Activated CD4-positive, alpha-beta T cell treated with anti-CD3 and anti-CD28 coated beads for 36 hours (primary cell): Measurements from ENCODE around the gene PRKN. TPM values are rescaled to one million over a fixed set of nuclear protein-coding genes. Genes with fewer than 3 reads are reported as not detected.

Source experiments
- ATAC-seq: fragments of 200-7000 bp; cut with Tn5 transposase; one replicate; pipeline ENCODE4 v1.10.0; 2021; ENCODE audit warnings: mild to moderate bottlenecking, moderate library complexity
- CTCF ChIA-PET: fragments of 350-600 bp; sonication (Branson Sonifier 250); formaldehyde crosslinking; loops from one replicate; lab custom pipeline; 2021; ENCODE audit warnings: antibody characterized with exemption; lab: Charles Lee
- POLR2A ChIA-PET: fragments of 350-600 bp; sonication (Branson Sonifier 250); formaldehyde crosslinking; loops from one replicate; lab custom pipeline; 2021; ENCODE audit warnings: antibody characterized with exemption, inconsistent platforms; lab: Charles Lee
- DNase-seq: peaks from one replicate; pipeline ENCODE4 v3.0.0-alpha.2; 2020
- H3K27ac Mint-ChIP-seq: one replicate; pipeline ENCODE4 v1.8.0; 2021; ENCODE audit warnings: mixed read lengths
- H3K27me3 Mint-ChIP-seq: one replicate; pipeline ENCODE4 v1.8.0; 2021; ENCODE audit warnings: mixed read lengths
- H3K36me3 Mint-ChIP-seq: one replicate; pipeline ENCODE4 v1.8.0; 2021; ENCODE audit warnings: low read depth, mixed read lengths
- H3K4me1 Mint-ChIP-seq: one replicate; pipeline ENCODE4 v1.8.0; 2021; ENCODE audit warnings: mixed read lengths
- H3K4me3 Mint-ChIP-seq: one replicate; pipeline ENCODE4 v1.8.0; 2021; ENCODE audit warnings: mild to moderate bottlenecking, moderate library complexity, mixed read lengths
- H3K9me3 Mint-ChIP-seq: one replicate; pipeline ENCODE4 v1.8.0; 2021; ENCODE audit warnings: low read depth, mixed read lengths
- intact Hi-C, 2 experiments: fragments of 100-400 bp; cut with DNase I in 1 of 2; cut with micrococcal nuclease in 1 of 2; formaldehyde crosslinking; loops; one replicate each; pipeline versions ENCODE4 v1.14.2 to v1.15.1; 2022 to 2024; cut with DNase I, micrococcal nuclease
- total RNA-seq, 2 experiments: library from RNA; stranded (reverse); gene quantifications; one replicate each; pipeline ENCODE4 v1.2.3, GENCODE V29; 2021

PRKN gene
- total RNA-seq, 2 experiments from 2014 or later, result 0.56 to 0.87 TPM

- DNase-seq (no peak), ATAC-seq (no peak)
- Mint-ChIP-seq H3K4me1 (peaks cover 17% of the 10 kb centered on the region), H3K27me3 (no peaks in the 10 kb centered on the region), H3K27ac (no peak overlapping the region), H3K36me3 (peaks cover 1% of the 10 kb centered on the region), H3K4me3 (no peak overlapping the region), H3K9me3 (peaks cover 4% of the 10 kb centered on the region)
- intact Hi-C loops, result no loop called here
- CTCF ChIA-PET, result no interaction called here
- POLR2A ChIA-PET, result no interaction called here
These were observed 2.9 kb upstream of the PRKN start for GRCh38 chr6:162730502-162730901.

DNA sequence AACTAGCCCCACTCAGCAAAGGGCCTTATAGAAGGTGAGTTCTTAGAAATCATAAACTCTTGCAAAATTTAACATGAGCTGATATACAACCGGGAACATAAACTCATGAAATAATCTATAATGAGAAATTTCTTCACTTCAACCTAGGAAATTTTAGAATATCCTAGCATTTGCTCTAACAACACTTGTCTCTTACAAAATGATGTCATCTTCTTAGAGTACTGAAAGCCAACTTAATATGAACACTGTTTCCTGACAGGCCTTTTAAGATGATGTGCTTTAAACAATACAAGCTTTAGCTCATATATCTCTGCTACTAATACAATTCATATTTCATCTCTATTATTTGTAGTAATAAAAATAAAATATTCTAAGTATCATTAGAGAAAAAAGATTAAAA is 1.1 kb upstream of the PRKN start:
- CTCF ChIA-PET, result no interaction called here

DNA sequence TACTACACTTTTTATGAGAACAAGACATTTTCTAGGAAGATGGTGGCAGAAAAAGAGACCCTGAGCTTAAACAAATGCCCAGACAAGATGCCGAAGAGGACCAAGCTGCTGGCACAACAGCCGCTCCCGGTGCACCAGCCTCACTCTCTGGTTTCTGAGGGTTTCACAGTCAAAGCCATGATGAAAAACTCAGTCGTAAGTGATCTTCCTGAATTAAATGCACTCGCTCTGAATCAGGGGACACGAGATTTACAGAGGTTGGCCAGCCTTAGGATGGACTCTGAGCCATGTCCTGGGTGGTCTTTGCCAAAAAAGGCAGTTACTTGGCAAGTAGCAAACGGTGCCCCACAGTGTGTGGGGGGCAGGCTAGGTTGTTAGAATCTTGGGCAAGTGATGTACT is 631 bp upstream of the PRKN start:
- Mint-ChIP-seq H3K9me3 (no peaks in the 10 kb centered on the region), H3K27ac (peak overlapping the region; percentile 55), H3K27me3 (no peaks in the 10 kb centered on the region), H3K4me1 (peaks cover 11% of the 10 kb centered on the region), H3K4me3 (peak overlapping the region; percentile 77), H3K36me3 (peaks cover 1% of the 10 kb centered on the region)
- intact Hi-C loops, result loop anchor here (5.0 kb wide), 2 partner anchors 684 to 734 kb away; partner anchors contain the start of gene QKI (in 1 of the 2)
- CTCF ChIA-PET, result no interaction called here
- DNase-seq (peak; percentile 6), ATAC-seq (no peak)
- POLR2A ChIA-PET, result no interaction called here

More for the DNA sequence above, 1.1 kb upstream of the PRKN start:
- Mint-ChIP-seq H3K27me3 (no peaks in the 10 kb centered on the region), H3K27ac (peak overlapping the region; percentile 25), H3K36me3 (peaks cover 1% of the 10 kb centered on the region), H3K4me1 (peaks cover 15% of the 10 kb centered on the region), H3K4me3 (no peak overlapping the region), H3K9me3 (peaks cover 2% of the 10 kb centered on the region)
- no peak for DNase-seq
- no peak for ATAC-seq
- intact Hi-C loops, result loop anchor here (5.0 kb wide), 2 partner anchors 684 to 734 kb away; partner anchors contain the start of gene QKI (in 1 of the 2)
- POLR2A ChIA-PET, result no interaction called here

DNA sequence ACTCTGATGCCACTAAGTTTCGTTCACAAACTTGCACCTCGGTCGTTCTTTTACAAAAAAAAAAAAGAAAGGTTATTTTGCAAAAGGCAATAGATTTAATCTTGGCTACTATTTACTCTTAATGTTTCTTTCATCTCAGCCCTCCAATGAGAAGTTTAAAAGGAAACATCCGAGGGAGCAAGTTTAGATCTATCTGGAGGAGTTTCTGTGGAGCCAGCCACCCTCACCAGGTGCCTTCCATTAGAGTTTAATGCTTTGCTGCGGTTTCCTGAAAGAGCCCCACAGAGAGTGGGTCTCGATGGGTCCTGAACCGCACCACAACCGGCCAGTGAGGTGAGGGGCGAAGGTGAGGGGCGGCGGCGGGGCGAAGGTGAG is 632 bp downstream of the PRKN start:
- ChIA-PET CTCF (interaction anchor here (0.7 to 1.2 kb wide), 2 partner anchors 9 to 812 kb away, joined by 4 to 5 read pairs; no protein-coding TSS in a partner anchor), POLR2A (no interaction called here)
- Mint-ChIP-seq H3K36me3 (peaks cover 1% of the 10 kb centered on the region), H3K27me3 (no peaks in the 10 kb centered on the region), H3K4me1 (peaks cover 11% of the 10 kb centered on the region), H3K27ac (peak overlapping the region; percentile 84), H3K4me3 (peak overlapping the region; percentile 77), H3K9me3 (no peaks in the 10 kb centered on the region)
- no peak for DNase-seq
- peak; percentile 4 for ATAC-seq
- intact Hi-C loops, result loop anchor here (1.0 to 5.0 kb wide), 4 partner anchors 685 to 1736 kb away; partner anchors contain the start of genes AGPAT4 (in 1 of the 2), MAP3K4 (in 1 of the 2) and QKI (in 1 of the 2)

DNA sequence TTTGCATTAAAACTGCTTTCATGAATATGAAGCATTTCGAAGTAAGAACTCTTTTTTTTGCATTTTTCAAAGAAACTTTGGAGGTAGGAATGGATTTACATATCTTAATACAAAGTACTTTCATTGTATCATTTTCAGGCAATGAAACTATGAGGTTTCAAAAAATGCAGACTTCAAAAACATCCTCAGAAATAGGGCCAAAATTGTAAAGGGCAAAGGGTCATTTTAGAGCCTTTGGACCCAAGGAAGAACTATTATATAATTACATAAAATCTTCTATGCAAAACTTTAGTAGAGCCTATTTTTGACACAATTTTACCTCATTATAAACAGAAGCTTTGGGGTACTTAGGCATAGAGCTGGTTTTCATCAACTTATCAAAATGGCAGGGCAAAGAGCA is 4.9 kb downstream of the PRKN start:
- no peak for DNase-seq
- ChIA-PET POLR2A (no interaction called here), CTCF (interaction anchor here (0.6 kb wide), 1 partner anchor 682 kb away, joined by 3 read pairs; no protein-coding TSS in a partner anchor)
- intact Hi-C loops, result no loop called here
- no peaks in the 10 kb centered on the region for H3K27me3 Mint-ChIP-seq
- H3K4me3 Mint-ChIP-seq, result no peak overlapping the region
- no peak overlapping the region for H3K27ac Mint-ChIP-seq
- H3K4me1 Mint-ChIP-seq, result peaks cover 8% of the 10 kb centered on the region
- no peaks in the 10 kb centered on the region for H3K36me3 Mint-ChIP-seq
- no peak for ATAC-seq
- H3K9me3 Mint-ChIP-seq, result peaks cover 1% of the 10 kb centered on the region

DNA sequence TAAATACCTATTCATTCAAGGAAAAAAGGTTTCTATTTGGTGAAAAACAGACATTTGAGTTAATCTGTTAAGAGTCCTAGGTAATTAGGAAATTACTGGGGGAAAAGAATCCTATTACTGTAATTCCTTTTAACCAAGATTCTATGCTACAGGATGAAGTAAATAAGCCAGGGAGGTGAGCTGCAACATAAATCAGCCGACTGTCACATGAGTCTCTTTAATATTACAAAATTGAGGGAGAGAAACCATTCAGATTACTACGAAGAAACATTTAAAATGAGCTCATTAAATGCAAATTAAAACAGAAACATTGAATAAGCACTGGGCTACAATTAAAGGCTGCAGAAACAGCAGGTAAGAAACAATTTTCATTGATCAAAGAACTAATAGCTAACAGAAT is 5.3 kb downstream of the PRKN start:
- Mint-ChIP-seq H3K4me1 (peaks cover 8% of the 10 kb centered on the region), H3K36me3 (no peaks in the 10 kb centered on the region), H3K27me3 (no peaks in the 10 kb centered on the region), H3K27ac (no peak overlapping the region), H3K9me3 (peaks cover 1% of the 10 kb centered on the region), H3K4me3 (no peak overlapping the region)
- intact Hi-C loops, result no loop called here
- ATAC-seq (no peak), DNase-seq (no peak)
- POLR2A ChIA-PET, result no interaction called here
- CTCF ChIA-PET, result no interaction called here

DNA sequence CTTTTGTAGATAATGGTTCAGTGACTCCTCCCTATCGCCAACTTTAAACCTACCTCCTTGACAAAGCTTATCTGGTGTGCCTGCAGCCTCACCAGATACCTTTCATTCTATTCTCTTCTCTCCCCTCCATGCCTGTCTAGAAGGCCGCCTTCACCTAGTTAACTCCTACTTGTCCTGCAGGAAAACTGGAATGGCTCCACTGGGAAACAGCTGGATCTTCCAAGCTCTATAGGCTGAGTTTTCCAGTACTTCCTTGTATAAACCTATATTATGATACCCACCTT is 6.2 kb downstream of the PRKN start:
- Mint-ChIP-seq H3K4me3 (no peak overlapping the region), H3K27ac (no peak overlapping the region), H3K9me3 (peaks cover 3% of the 10 kb centered on the region), H3K27me3 (no peaks in the 10 kb centered on the region), H3K4me1 (peaks cover 2% of the 10 kb centered on the region), H3K36me3 (no peaks in the 10 kb centered on the region)
- DNase-seq, result no peak
- POLR2A ChIA-PET, result no interaction called here
- ATAC-seq, result no peak
- CTCF ChIA-PET, result no interaction called here
- intact Hi-C loops, result no loop called here

GRCh38 chr6:162719528-162719927 is 8.0 kb downstream of the PRKN start:
- Mint-ChIP-seq H3K4me1 (no peaks in the 10 kb centered on the region), H3K9me3 (peaks cover 3% of the 10 kb centered on the region), H3K4me3 (no peak overlapping the region), H3K36me3 (no peaks in the 10 kb centered on the region), H3K27me3 (no peaks in the 10 kb centered on the region), H3K27ac (no peak overlapping the region)
- CTCF ChIA-PET, result no interaction called here
- no peak for ATAC-seq
- intact Hi-C loops, result no loop called here
- POLR2A ChIA-PET, result no interaction called here
- no peak for DNase-seq

DNA sequence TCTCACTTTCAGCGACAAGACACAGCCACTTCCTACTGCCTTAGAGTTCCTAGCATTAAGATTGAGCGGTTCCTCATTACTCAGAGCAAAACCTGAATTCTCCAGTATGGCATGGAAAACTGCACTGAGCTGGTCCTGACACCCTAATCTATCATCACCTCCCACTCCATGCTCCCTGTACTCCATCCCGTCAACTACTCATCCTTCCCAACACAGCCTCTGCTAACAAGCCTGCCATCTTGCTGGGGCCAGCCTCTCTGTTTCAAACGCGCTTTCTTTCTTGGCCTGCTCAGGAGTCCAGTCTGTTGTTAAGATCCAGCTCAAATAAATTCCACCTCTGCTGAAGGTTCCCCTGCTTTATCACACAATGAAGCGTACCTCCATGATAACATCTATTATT is 12.0 kb downstream of the PRKN start:
- Mint-ChIP-seq H3K9me3 (peaks cover 3% of the 10 kb centered on the region), H3K27me3 (no peaks in the 10 kb centered on the region), H3K36me3 (no peaks in the 10 kb centered on the region), H3K4me3 (no peak overlapping the region), H3K27ac (no peak overlapping the region), H3K4me1 (no peaks in the 10 kb centered on the region)
- ATAC-seq (no peak), DNase-seq (no peak)
- ChIA-PET CTCF (no interaction called here), POLR2A (no interaction called here)
- intact Hi-C loops, result no loop called here

DNA sequence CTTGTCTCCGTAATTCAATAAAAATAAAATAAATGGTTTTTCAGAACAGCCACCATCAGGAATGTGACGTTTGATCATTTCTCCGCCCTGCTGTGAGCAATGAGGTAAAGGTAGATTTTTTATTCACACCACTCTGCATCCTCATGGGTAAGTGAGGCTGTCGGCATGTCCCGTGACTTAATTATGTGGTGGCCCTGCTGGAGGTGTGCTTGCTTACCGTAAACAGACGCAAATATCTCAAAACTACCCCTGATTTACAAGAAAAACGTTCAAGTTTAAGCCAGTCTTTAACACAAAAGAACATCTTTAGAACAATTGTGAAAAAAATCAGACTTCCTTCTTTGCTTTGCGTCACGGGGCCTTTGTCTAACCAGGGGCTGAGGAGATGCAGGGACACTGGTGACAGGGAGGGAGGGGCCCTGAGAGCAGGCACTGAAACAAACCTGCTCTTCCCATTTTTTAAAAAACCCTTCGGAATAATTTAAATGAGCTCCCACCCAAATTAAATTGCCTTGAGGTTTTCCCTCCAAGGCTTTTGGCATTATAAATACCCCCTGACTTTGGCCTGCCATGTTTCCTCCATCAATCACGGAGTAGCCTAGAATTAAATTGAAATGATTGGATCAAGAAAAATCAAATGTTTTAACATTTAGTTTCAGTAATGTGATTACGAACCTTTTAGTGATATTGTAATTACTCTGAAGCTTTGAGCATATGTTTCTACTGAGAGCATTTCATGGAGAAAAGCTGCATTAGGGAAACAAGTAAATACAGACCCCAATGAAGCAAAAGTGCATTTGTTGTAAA is 13.4 kb downstream of the PRKN start:
- Mint-ChIP-seq H3K4me1 (no peaks in the 10 kb centered on the region), H3K27ac (no peak overlapping the region), H3K27me3 (no peaks in the 10 kb centered on the region), H3K36me3 (no peaks in the 10 kb centered on the region), H3K4me3 (no peak overlapping the region), H3K9me3 (peaks cover 3% of the 10 kb centered on the region)
- POLR2A ChIA-PET, result no interaction called here
- ATAC-seq, result no peak
- intact Hi-C loops, result no loop called here
- DNase-seq, result no peak
- CTCF ChIA-PET, result no interaction called here

DNA sequence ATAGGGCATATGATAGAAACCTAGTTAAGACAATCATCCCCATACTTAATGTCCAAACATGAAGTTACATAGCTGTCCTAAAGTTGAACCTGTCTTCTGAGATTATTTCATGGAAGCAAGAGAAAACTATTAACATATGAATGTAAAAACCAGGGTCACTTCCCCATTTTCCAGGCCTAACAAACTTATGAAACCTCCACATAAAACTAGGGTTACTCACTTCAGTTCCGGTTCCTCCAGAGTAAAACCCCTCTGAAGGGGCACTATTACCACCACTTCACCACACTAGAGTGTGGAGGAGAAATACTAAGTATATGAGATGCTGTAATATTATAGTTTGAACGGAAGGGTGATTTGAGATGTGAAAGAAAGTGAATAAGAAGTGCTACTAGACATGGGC is 14.9 kb downstream of the PRKN start:
- POLR2A ChIA-PET, result no interaction called here

GRCh38 chr6:162711376-162711775 is 16.2 kb downstream of the PRKN start:
- H3K27me3 Mint-ChIP-seq, result no peaks in the 10 kb centered on the region
- CTCF ChIA-PET, result interaction anchor here (1.2 kb wide), 1 partner anchor 10 kb away, joined by 4 read pairs; no protein-coding TSS in a partner anchor
- POLR2A ChIA-PET, result no interaction called here

More for the DNA sequence above, 14.9 kb downstream of the PRKN start:
- no peaks in the 10 kb centered on the region for H3K4me1 Mint-ChIP-seq
- H3K27ac Mint-ChIP-seq, result no peak overlapping the region
- H3K36me3 Mint-ChIP-seq, result no peaks in the 10 kb centered on the region
- DNase-seq, result no peak
- CTCF ChIA-PET, result no interaction called here
- H3K9me3 Mint-ChIP-seq, result peaks cover 2% of the 10 kb centered on the region
- intact Hi-C loops, result no loop called here
- ATAC-seq, result no peak
- no peaks in the 10 kb centered on the region for H3K27me3 Mint-ChIP-seq
- H3K4me3 Mint-ChIP-seq, result no peak overlapping the region

More at GRCh38 chr6:162711376-162711775, 16.2 kb downstream of the PRKN start:
- ATAC-seq (no peak), DNase-seq (no peak)
- no peaks in the 10 kb centered on the region for H3K9me3 Mint-ChIP-seq
- no peak overlapping the region for H3K4me3 Mint-ChIP-seq
- no peak overlapping the region for H3K27ac Mint-ChIP-seq
- H3K36me3 Mint-ChIP-seq, result no peaks in the 10 kb centered on the region
- H3K4me1 Mint-ChIP-seq, result peaks cover 2% of the 10 kb centered on the region
- intact Hi-C loops, result no loop called here
